HL-60/S4 treated with phorbol 12-myristate 13-acetate at 8.2 ng/mL for 4 days and 3 days (cell line): ENCODE measurements around the gene AP5S1.
"Not testable (repeated sequence)": the region's sequence is repeated elsewhere in the genome, so short reads cannot be mapped to it uniquely, and the experiment has no call there.

Experiments used
- in situ Hi-C: fragments of 300-500 bp; cut with MboI; formaldehyde crosslinking; loops from 2 replicates; pipeline ENCODE4 v1.15.0; 2022; ENCODE audit warnings: low sequenced_read_pairs

Gene AP5S1

GRCh38 chr20:3789201-3789600 is 31.1 kb upstream of the AP5S1 start:
- in situ Hi-C loops: not testable (repeated sequence)

GRCh38 chr20:3794168-3794567 is 26.2 kb upstream of the AP5S1 start:
- in situ Hi-C loops: not testable (repeated sequence)

- in situ Hi-C loops: no loop called here
Measured at GRCh38 chr20:3794701-3795420, 25.5 kb upstream of the AP5S1 start.

- in situ Hi-C loops: no loop called here
Measured at GRCh38 chr20:3795511-3796468, 24.6 kb upstream of the AP5S1 start, which contains the start of gene CDC25B. CDC25B (plus strand) TSS chr20:3796310; CDS start chr20:3796532, 222 bp downstream.

- in situ Hi-C loops: no loop called here
Measured at GRCh38 chr20:3796477-3797225, 23.7 kb upstream of the AP5S1 start.

GRCh38 chr20:3797226-3797545 is 23.2 kb upstream of the AP5S1 start:
- in situ Hi-C loops: no loop called here

- in situ Hi-C loops: no loop called here
Measured at GRCh38 chr20:3797592-3798372, 22.6 kb upstream of the AP5S1 start.

GRCh38 chr20:3798373-3798768 is 22.0 kb upstream of the AP5S1 start:
- in situ Hi-C loops: no loop called here

- in situ Hi-C loops: no loop called here
Measured at GRCh38 chr20:3798908-3799248, 21.5 kb upstream of the AP5S1 start.

- in situ Hi-C loops: no loop called here
Measured at GRCh38 chr20:3800256-3800877, 20.0 kb upstream of the AP5S1 start.

- in situ Hi-C loops: no loop called here
Measured at GRCh38 chr20:3800878-3801260, 19.5 kb upstream of the AP5S1 start.

GRCh38 chr20:3801299-3801698 is 19.0 kb upstream of the AP5S1 start:
- in situ Hi-C loops: no loop called here

- in situ Hi-C loops: no loop called here
Measured at GRCh38 chr20:3801846-3802245, 18.5 kb upstream of the AP5S1 start.

GRCh38 chr20:3802524-3803239 is 17.7 kb upstream of the AP5S1 start:
- in situ Hi-C loops: no loop called here

- in situ Hi-C loops: no loop called here
Measured at GRCh38 chr20:3803289-3803688, 17.1 kb upstream of the AP5S1 start.

- in situ Hi-C loops: no loop called here
Measured at GRCh38 chr20:3803854-3804253, 16.5 kb upstream of the AP5S1 start.

- in situ Hi-C loops: no loop called here
Measured at GRCh38 chr20:3804254-3804751, 16.0 kb upstream of the AP5S1 start.

- in situ Hi-C loops: no loop called here
Measured at GRCh38 chr20:3804781-3805180, 15.6 kb upstream of the AP5S1 start.

- in situ Hi-C loops: no loop called here
Measured at GRCh38 chr20:3808544-3808943, 11.8 kb upstream of the AP5S1 start.
